Tibial artery (tissue), 4 donors: ENCODE measurements around the gene SWI5.

Source experiments
- DNase-seq, 2 donors: peaks; one replicate each; pipeline ENCODE4 v3.0.0-alpha.2; 2019
- H3K27ac ChIP-seq, 2 donors: fragments of 200-600 bp; sonication (generic) in 1 of 2; 1 replicate in 1 of 2; 2 replicates in 1 of 2; pipeline ENCODE4 v1.5.1; 2018 to 2019; ENCODE audit warnings: mild to moderate bottlenecking in 1 of 2
- H3K27me3 ChIP-seq, 2 donors: fragments of 200-600 bp; sonication (generic) in 1 of 2; one replicate each; pipeline versions ENCODE4 v1.5.1 to v1.6.0; 2016 to 2019
- H3K36me3 ChIP-seq, 3 donors: fragments of 200-600 bp; sonication (generic) in 2 of 3; one replicate each; pipeline ENCODE4 v1.5.1; 2016 to 2019; ENCODE audit warnings: mild to moderate bottlenecking in 2 of 3
- H3K4me1 ChIP-seq, 4 donors: fragments of 200-600 bp; sonication (generic) in 2 of 4; 1 replicate in 3 of 4; 2 replicates in 1 of 4; pipeline ENCODE4 v1.5.1; 2016 to 2019
- H3K4me3 ChIP-seq, 2 donors: fragments of 200-600 bp; sonication (generic) in 1 of 2; 1 replicate in 1 of 2; 2 replicates in 1 of 2; pipeline ENCODE4 v1.5.1; 2018 to 2019; ENCODE audit warnings: mild to moderate bottlenecking in 2 of 2
- H3K9me3 ChIP-seq, 3 donors: fragments of 200-600 bp; sonication (generic) in 1 of 3; one replicate each; pipeline ENCODE4 v1.5.1; 2016 to 2019
- intact Hi-C: fragments of 100-400 bp; cut with DNase I; formaldehyde crosslinking; loops from one replicate; pipeline ENCODE4 v1.15.0; 2023; ENCODE audit warnings: low total_unique reads
- TF ChIP-seq, protein P1 (sequence below), 2 experiments: fragments of 200-600 bp in 1 of 2; fragments of 450-650 bp in 1 of 2; IDR thresholded peaks; one replicate each; pipeline ENCODE4 v1.5.1; 2017 to 2019; ENCODE audit warnings: antibody characterized with exemption in 2 of 2, mild to moderate bottlenecking in 1 of 2, moderate library complexity in 1 of 2

Gene SWI5

GRCh38 chr9:128286440-128286839 is 10.4 kb downstream of the SWI5 start:
- DNase-seq, result no peak
- TF ChIP-seq, protein P1, sequence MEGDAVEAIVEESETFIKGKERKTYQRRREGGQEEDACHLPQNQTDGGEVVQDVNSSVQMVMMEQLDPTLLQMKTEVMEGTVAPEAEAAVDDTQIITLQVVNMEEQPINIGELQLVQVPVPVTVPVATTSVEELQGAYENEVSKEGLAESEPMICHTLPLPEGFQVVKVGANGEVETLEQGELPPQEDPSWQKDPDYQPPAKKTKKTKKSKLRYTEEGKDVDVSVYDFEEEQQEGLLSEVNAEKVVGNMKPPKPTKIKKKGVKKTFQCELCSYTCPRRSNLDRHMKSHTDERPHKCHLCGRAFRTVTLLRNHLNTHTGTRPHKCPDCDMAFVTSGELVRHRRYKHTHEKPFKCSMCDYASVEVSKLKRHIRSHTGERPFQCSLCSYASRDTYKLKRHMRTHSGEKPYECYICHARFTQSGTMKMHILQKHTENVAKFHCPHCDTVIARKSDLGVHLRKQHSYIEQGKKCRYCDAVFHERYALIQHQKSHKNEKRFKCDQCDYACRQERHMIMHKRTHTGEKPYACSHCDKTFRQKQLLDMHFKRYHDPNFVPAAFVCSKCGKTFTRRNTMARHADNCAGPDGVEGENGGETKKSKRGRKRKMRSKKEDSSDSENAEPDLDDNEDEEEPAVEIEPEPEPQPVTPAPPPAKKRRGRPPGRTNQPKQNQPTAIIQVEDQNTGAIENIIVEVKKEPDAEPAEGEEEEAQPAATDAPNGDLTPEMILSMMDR (IDR thresholded peaks at IDR 0.05), result no peak
- Histone ChIP-seq H3K4me3 (no peak overlapping the region), H3K36me3 (peaks cover 9 to 54% (median 28%) of the 10 kb centered on the region in 3 donors), H3K9me3 (no peaks in the 10 kb centered on the region), H3K27ac (no peak overlapping the region), H3K4me1 (no peaks in the 10 kb centered on the region), H3K27me3 (no peaks in the 10 kb centered on the region)
- intact Hi-C loops, result no loop called here

DNA sequence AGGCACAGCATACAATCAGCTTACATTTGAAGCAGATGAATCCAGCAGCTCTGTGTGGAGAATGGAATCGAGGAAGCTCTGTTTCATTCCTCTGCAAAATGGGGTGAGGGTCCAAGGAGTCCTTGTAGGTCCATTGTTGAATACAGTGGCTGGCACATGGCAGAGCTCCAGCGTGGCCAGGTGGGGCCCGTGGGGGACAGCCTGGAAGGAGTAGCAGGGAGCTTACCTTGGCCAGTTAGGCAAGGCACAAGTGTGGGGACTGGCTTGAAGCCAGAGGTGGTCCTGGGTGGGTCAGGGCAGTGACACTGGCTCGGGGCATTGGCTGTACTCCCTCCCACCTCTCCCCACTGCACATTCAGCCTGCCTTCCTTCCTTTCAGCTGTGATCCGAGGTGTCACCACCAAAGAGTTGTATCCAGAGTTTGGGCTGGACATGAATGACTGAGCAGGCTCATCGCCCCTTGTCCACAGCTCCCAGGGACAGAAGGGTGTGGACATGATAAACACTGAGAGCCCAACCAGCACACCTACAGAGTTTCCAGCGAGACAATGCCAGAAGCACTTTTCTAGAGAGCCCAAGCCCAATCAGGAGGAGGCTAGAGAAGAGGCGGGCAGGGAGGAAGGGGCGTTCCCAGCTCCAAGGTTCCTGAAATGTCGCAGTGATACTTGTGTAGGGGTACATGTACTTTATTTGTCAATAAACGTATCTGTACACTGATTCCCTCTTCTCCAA is 12.4 kb downstream of the SWI5 start:
- Histone ChIP-seq H3K27me3 (no peaks in the 10 kb centered on the region), H3K36me3 (peaks cover 9 to 54% (median 28%) of the 10 kb centered on the region in 3 donors), H3K27ac (no peak overlapping the region), H3K4me3 (no peak overlapping the region), H3K9me3 (no peaks in the 10 kb centered on the region), H3K4me1 (no peaks in the 10 kb centered on the region)
- TF ChIP-seq, protein P1 (IDR thresholded peaks at IDR 0.05), result no peak
- intact Hi-C loops, result no loop called here
- DNase-seq, result no peak

DNA sequence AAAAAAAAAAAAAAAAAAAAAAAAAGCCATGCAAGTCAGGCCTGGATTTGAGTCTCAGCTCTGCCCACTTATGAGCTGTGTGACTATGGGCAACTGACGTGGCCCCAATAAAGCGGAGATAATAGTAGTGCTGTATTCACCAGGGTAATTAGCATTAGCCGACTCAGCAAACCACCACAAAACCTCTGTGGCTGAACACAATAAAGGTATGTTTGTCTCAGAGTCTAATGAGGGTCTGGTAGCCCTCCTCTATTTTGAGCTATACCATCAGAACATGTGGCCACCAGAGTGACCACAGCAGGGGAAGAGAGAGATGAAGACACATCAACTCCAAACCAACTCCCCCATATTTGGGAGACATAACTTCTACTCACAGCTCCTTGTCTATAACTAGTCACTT is 15.9 kb downstream of the SWI5 start:
- no peaks in the 10 kb centered on the region for H3K4me1 ChIP-seq
- intact Hi-C loops, result no loop called here
- no peaks in the 10 kb centered on the region for H3K27me3 ChIP-seq
- DNase-seq, result no peak
- peaks cover 5 to 31% (median 11%) of the 10 kb centered on the region in 3 donors for H3K36me3 ChIP-seq
- no peaks in the 10 kb centered on the region for H3K9me3 ChIP-seq
- no peak overlapping the region for H3K4me3 ChIP-seq
- no peak overlapping the region for H3K27ac ChIP-seq
- TF ChIP-seq, protein P1 (IDR thresholded peaks at IDR 0.05), result no peak

DNA sequence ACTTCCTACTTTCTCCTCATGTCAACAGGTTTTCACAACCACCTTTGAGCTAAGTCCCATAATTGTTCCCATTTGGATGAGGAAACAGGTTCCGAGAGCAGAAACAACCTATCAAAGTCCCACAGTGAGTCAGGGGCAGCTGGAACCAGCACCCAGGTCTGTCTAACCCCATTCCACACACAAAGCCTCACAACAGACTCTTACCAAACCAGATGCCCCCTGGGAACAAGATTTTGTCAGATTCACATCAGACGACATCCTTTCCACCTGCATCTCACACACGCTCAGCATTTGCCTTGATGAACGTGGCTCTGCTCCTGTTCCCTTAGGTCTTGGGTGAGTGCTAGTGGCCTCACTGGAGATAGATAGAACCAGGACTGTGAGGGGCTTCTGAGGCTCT is 17.0 kb downstream of the SWI5 start:
- no peak overlapping the region for H3K4me3 ChIP-seq
- intact Hi-C loops, result no loop called here
- TF ChIP-seq, protein P1 (IDR thresholded peaks at IDR 0.05), result no peak
- no peak for DNase-seq
- no peaks in the 10 kb centered on the region for H3K9me3 ChIP-seq
- no peaks in the 10 kb centered on the region for H3K4me1 ChIP-seq
- H3K36me3 ChIP-seq, result peaks cover 5 to 20% (median 6%) of the 10 kb centered on the region in 3 donors
- H3K27ac ChIP-seq, result no peak overlapping the region
- H3K27me3 ChIP-seq, result no peaks in the 10 kb centered on the region

GRCh38 chr9:128294142-128294541 is 18.1 kb downstream of the SWI5 start:
- no peak for DNase-seq
- Histone ChIP-seq H3K4me3 (no peak overlapping the region), H3K4me1 (no peaks in the 10 kb centered on the region), H3K9me3 (no peaks in the 10 kb centered on the region), H3K27ac (no peak overlapping the region), H3K27me3 (no peaks in the 10 kb centered on the region), H3K36me3 (peaks cover 0 to 10% (median 0%) of the 10 kb centered on the region in 3 donors)
- intact Hi-C loops, result no loop called here
- TF ChIP-seq, protein P1 (IDR thresholded peaks at IDR 0.05), result no peak
